H1 (cell line): Measurements from ENCODE around the gene RECK. TPM values are rescaled to one million over a fixed set of nuclear protein-coding genes. Genes with fewer than 3 reads are reported as not detected.

Experiments
- BACH1 ChIP-seq: IDR thresholded peaks from 2 replicates; pipeline ENCODE4 v1.6.1; 2012; ENCODE audit warnings: low read length, improper control_type of control experiment
- CHD2 ChIP-seq: IDR thresholded peaks from 2 replicates; pipeline ENCODE4 v1.6.1; 2012; ENCODE audit warnings: low read length, improper control_type of control experiment
- CHD7 ChIP-seq: fragments of 300-600 bp; sonication (generic); IDR thresholded peaks from 2 replicates; pipeline ENCODE4 v1.7.1; 2012; ENCODE audit warnings: low read length, moderate library complexity, mild to moderate bottlenecking, inconsistent platforms; ENCODE audit not compliant: insufficient replicate concordance
- CREB1 ChIP-seq: IDR thresholded peaks from 2 replicates; pipeline ENCODE4 v1.6.1; 2012; ENCODE audit warnings: inconsistent platforms
- HDAC2 ChIP-seq, 2 experiments: fragments of 300-600 bp in 1 of 2; sonication (generic) in 1 of 2; IDR thresholded peaks; 2 replicates each; pipeline ENCODE4 v1.6.1; 2011 to 2012; ENCODE audit warnings: low read depth in 2 of 2, low read length in 2 of 2, mild to moderate bottlenecking in 2 of 2, moderate library complexity in 2 of 2, borderline replicate concordance in 1 of 2, inconsistent platforms in 1 of 2
- MAFK ChIP-seq: IDR thresholded peaks from 2 replicates; pipeline ENCODE4 v1.6.1; 2012; ENCODE audit warnings: low read depth, mild to moderate bottlenecking, improper control_type of control experiment, low read length
- PHF8 ChIP-seq: fragments of 200-600 bp; sonication (generic); conservative IDR thresholded peaks from 2 replicates; pipeline ENCODE4 v1.7.1; 2012; ENCODE audit warnings: low read depth, mild to moderate bottlenecking, inconsistent platforms, low read length, moderate library complexity
- TEAD4 ChIP-seq: IDR thresholded peaks from 2 replicates; pipeline ENCODE4 v1.6.1; 2012; ENCODE audit warnings: low read depth, low read length, inconsistent platforms, mixed read lengths
- polyA plus RNA-seq, 7 experiments: library from polyadenylated mRNA; depleted of rRNA in 3 of 7; stranded (reverse) in 5 of 7; unstranded in 2 of 7; fragments of >200 nt in 5 of 7; fragments of 200-250 nt in 2 of 7; gene quantifications; 1 replicate in 5 of 7; 2 replicates in 1 of 7; 4 replicates in 1 of 7; pipeline versions ENCODE4 v1.2.1 to v1.2.3, GENCODE V29; 2011 to 2013; ENCODE audit warnings: missing spikeins in 2 of 7, mixed read lengths in 2 of 7
- total RNA-seq: library from RNA; stranded (reverse); fragmentation: NEBNext Ultra II Directional; extraction: Animal tissue kit (Norgen Biotek cat#: 25700); gene quantifications from 2 replicates; pipeline ENCODE4 v1.2.1, GENCODE V29; 2021
- TF ChIP-seq, protein P1 (sequence below): IDR thresholded peaks from 2 replicates; pipeline ENCODE4 v1.6.1; 2012; ENCODE audit warnings: inconsistent platforms
- TF ChIP-seq, protein P2 (sequence below): IDR thresholded peaks from 2 replicates; pipeline ENCODE4 v1.6.1; 2011; ENCODE audit warnings: low read depth, mild to moderate bottlenecking, low read length; ENCODE audit not compliant: insufficient read depth

RECK gene
- total and polyA plus RNA-seq, 2 of the 8 experiments (the other 6 are each of a cell fraction or from before 2014, with no cell fraction given), result 5.4 to 9.8 TPM

DNA sequence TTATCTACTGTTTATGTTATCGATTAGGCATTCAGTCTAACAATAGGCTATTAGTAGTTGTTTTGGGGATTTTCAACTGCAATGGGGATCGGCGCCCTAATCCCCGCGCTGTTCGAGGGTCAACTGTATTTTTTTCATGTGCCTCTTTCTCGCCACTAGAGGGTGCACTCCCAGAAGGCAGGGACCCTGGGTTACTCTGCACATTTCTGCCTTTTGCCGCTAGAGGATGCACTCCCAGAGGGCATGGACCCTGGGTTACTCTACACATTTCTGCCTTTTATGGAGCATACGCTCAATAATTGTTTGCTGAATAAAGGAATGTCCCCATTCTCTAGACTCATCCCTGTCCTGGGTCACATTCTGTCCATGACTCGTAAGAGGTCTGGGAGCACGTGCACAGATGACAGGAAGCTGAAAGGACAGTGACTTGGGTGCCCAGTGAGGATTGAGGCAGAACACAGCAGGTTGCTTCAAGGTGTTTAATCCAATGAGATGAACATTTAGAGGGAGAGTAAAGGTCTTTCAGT is 27.9 kb upstream of the RECK start (continued):
- TF ChIP-seq CREB1 (0 out of 2 replicates have a peak, but pooled peaks have one; percentile 25), TEAD4 (0 out of 2 replicates have a peak, but pooled peaks have one; percentile 34), CHD7 (no peak), HDAC2 (IDR thresholded peaks at IDR 0.05; ENCODE audit: borderline replicate concordance in 1 of 2, low read depth in 2 of 2, low read length in 2 of 2) (no peak), CHD2 (no peak), BACH1 (no peak), PHF8 (no peak), MAFK (no peak)
- TF ChIP-seq, protein P1, sequence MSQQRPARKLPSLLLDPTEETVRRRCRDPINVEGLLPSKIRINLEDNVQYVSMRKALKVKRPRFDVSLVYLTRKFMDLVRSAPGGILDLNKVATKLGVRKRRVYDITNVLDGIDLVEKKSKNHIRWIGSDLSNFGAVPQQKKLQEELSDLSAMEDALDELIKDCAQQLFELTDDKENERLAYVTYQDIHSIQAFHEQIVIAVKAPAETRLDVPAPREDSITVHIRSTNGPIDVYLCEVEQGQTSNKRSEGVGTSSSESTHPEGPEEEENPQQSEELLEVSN, result no peak
- TF ChIP-seq, protein P2, sequence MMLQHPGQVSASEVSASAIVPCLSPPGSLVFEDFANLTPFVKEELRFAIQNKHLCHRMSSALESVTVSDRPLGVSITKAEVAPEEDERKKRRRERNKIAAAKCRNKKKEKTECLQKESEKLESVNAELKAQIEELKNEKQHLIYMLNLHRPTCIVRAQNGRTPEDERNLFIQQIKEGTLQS, result 0 out of 2 replicates have a peak, but pooled peaks have one; percentile 30
